GM06990 (cell line): ENCODE results near the gene HRH1.

ENCODE experiments used
- DNase-seq: peaks from one replicate; pipeline ENCODE4 v3.0.0-alpha.2; 2011; ENCODE audit not compliant: insufficient read length; ENCODE audit errors: extremely low read depth
- H3K27me3 ChIP-seq: replicated peaks from 2 replicates; pipeline ENCODE4 v1.6.0; 2011; ENCODE audit warnings: low read length; ENCODE audit not compliant: control insufficient read depth, insufficient read depth
- H3K36me3 ChIP-seq: 2 replicates; pipeline ENCODE4 v1.5.1; 2011; ENCODE audit warnings: low read length; ENCODE audit not compliant: control insufficient read depth, insufficient read depth
- H3K4me3 ChIP-seq: replicated peaks from 2 replicates; pipeline ENCODE4 v1.5.1; 2011; ENCODE audit warnings: low read depth, mild to moderate bottlenecking, control low read depth, low read length
- CTCF ChIP-seq: IDR thresholded peaks from 2 replicates; pipeline ENCODE4 v1.5.1; 2011; ENCODE audit warnings: low read length, control low read depth, mild to moderate bottlenecking, inconsistent platforms; ENCODE audit not compliant: insufficient read depth, poor library complexity, severe bottlenecking

HRH1 gene

GRCh38 chr3:11155341-11156025 is 1.2 kb downstream of the HRH1 start:
- Histone ChIP-seq H3K4me3 (no peak overlapping the region), H3K27me3 (peaks cover 3% of the 10 kb centered on the region), H3K36me3 (no peaks in the 10 kb centered on the region)
- TF ChIP-seq CTCF, result peak; percentile 41
- DNase-seq, result no peak

GRCh38 chr3:11156026-11156410 is 1.7 kb downstream of the HRH1 start:
- Histone ChIP-seq H3K4me3 (no peak overlapping the region), H3K36me3 (no peaks in the 10 kb centered on the region), H3K27me3 (peaks cover 3% of the 10 kb centered on the region)
- TF ChIP-seq CTCF, result no peak
- DNase-seq, result no peak

- Histone ChIP-seq H3K36me3 (no peaks in the 10 kb centered on the region), H3K27me3 (peaks cover 3% of the 10 kb centered on the region), H3K4me3 (no peak overlapping the region)
- DNase-seq, result no peak
- no peak for TF ChIP-seq CTCF
Measured at GRCh38 chr3:11157421-11157820, 3.1 kb downstream of the HRH1 start.

- Histone ChIP-seq H3K4me3 (no peak overlapping the region), H3K36me3 (no peaks in the 10 kb centered on the region), H3K27me3 (no peaks in the 10 kb centered on the region; the same call in none of the 2 replicates)
- TF ChIP-seq CTCF, result no peak
- DNase-seq, result no peak
Measured at GRCh38 chr3:11159421-11159904, 5.2 kb downstream of the HRH1 start.

GRCh38 chr3:11161666-11162065 is 7.4 kb downstream of the HRH1 start:
- no peak for DNase-seq
- H3K4me3 ChIP-seq, result no peak overlapping the region
- no peak for TF ChIP-seq CTCF
- peaks cover 2% of the 10 kb centered on the region for H3K27me3 ChIP-seq
- no peaks in the 10 kb centered on the region for H3K36me3 ChIP-seq
